ENCODE data around the gene PCSK7.
"Not testable (repeated sequence)": the region's sequence is repeated elsewhere in the genome, so short reads cannot be mapped to it uniquely, and the experiment has no call there.

Gene PCSK7

DNA sequence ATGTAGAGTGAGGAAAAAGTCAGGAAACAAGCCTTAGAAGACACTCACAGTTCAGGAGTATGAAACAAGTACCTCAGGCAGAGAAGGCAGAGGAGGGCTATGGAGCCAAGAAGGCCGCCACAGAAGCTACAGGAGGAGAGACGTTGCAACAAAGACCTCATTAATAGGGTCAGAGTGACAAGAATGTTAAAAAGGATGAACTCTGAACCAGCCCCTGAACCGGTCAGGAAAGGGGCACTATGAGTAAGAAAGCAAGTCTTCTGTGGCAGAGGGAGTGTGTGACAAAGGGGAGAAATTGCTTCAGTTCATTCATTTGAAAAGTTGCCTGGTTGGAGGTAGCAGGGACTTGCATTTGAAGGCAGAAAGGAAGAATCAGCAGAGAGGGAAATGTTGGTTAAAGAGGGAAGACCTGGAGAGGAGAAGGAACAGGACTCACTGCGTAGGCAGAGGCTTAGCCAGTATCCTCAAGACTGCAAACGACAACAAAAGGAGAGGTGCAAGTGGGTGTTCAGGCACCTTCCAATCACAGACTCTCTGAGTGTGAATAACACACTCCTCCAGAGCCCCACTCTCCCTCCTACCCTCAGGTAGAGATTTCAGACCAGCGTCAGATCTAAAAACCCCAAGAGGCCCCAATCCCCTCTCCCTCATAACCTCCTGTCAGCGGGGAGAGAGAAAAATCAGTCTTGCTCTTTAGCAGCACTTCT is 17.3 kb downstream of the PCSK7 start:
- no peak for DNase-seq

DNA sequence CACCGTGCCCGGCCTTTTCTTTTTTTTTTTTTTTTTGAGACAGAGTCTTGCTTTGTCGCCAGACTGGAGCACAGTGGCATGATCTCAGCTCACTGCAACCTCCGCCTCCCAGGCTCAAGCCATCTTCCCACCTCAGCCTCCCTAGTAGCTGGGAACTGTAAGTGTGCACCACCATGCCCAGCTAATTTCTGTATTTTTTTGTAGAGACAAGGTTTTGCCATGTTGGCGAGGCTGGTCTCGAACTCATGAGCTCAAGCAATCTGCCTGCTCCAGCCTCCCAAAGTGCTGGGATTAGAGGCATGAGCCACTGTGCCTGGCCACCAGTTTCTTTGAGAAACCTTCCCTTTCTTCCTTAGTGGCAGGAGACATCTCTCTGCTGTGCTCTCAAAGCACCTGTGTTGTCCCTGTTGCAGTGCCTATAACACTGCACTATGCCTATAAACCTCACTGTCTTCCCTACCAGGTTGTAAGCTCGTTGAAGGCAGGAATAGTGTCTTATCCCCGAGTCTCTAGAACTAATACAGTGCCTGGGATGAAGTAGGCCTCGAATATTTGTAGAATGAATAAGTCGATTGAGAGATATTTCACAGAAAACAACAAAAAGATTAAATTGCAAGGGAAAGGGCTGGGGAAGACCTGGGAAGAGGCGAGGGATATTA is 19.0 kb downstream of the PCSK7 start:
- no peak for DNase-seq

DNA sequence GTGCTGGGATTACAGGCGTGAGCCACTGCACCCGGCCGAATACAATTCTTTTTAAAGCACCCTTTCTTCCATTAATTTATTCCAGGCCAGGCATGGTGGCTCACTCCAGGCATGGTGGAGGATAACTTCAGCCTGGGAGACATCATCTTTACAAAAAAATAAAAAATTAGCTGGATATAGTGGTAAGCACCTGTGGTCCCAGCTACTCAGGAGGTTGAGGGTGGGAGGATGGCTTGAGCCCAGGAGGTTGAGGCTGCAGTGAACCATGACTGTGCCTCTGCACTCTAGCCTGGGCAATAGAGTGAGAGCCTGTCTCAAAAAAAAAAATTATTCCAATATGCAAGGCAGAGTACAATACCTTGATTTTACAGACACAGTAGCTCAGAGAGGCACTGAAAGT is 21.3 kb downstream of the PCSK7 start:
- DNase-seq, result no peak

GRCh38 chr11:117209351-117210125 is 22.3 kb downstream of the PCSK7 start:
- not testable (repeated sequence) for DNase-seq

GRCh38 chr11:117208710-117209109 is 23.2 kb downstream of the PCSK7 start:
- DNase-seq, result not testable (repeated sequence)

GRCh38 chr11:117207481-117207880 is 24.4 kb downstream of the PCSK7 start:
- not testable (repeated sequence) for DNase-seq

GRCh38 chr11:117206859-117207258 is 25.0 kb downstream of the PCSK7 start:
- DNase-seq, result not testable (repeated sequence)

DNA sequence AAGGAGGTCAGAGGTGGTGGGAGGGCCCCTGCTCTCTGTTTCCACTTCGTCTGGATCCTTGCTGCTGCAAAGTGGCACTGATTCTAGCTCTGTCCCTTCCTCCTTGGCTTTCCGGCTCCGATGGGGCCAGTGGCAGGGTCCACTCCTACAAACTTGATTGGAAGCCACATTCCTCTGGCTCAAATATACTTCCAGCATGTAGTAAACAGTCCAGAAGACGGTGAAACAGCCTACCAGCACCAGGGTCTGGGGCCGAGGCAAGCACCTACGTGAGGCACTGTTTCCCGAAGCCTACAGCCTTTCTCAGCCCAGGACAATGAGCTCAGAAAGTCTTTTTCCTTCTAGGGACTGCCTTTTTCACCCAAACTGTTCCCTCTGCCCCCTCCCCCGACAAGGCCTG is 25.8 kb downstream of the PCSK7 start:
- not testable (repeated sequence) for DNase-seq

DNA sequence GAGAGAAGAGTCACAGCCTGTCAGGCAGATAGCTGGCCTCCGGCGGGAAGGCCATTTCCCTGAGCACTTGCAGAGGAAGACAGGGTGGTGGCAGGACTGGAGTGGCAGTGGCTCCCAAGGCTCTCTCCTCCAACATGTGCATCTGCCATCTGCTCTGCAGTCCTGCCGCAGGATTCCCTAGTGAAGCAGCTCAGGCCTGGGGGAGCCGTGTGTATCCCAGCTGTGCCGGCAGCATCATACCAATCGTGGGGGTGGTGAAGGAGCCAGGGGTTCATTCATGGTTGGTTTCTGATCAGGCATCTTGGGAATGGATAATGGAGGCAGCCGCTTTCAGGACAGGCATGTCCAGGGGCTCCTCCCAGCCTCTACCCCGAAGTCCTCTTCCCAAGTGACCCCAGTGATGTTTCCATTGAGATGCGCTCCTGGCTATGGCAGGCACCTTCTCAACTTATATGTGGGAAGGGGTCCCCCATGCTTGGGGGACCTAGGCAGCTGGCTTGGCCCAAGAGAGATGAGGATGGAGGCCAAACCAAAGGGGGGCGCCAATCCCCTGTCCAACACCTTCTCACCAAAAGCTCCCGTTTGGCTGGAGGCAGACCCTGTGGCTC is 26.6 kb downstream of the PCSK7 start:
- no peak for DNase-seq

DNA sequence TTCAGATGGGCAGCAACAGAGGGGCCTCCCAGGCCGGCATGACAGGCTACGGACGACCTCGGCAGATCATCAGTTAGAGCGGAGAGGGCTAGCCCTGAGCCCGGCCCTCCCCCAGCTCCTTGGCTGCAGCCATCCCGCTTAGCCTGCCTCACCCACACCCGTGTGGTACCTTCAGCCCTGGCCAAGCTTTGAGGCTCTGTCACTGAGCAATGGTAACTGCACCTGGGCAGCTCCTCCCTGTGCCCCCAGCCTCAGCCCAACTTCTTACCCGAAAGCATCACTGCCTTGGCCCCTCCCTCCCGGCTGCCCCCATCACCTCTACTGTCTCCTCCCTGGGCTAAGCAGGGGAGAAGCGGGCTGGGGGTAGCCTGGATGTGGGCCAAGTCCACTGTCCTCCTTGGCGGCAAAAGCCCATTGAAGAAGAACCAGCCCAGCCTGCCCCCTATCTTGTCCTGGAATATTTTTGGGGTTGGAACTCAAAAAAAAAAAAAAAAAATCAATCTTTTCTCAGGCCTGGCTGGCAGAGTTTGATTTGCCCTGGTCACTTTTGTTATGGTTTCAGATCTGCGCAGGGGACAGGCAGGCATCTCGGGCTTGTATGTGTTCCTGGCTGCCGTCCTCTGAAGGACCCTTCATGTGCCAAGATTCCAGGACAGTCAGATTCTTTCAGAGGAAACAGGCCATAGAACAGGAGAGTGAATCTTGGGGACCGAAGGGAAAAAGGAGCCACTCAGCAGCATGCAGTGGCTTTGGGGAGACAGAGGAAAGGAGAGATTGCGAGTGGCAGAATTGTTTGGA is 27.4 kb downstream of the PCSK7 start:
- DNase-seq, result no peak

GRCh38 chr11:117203069-117203407 is 28.8 kb downstream of the PCSK7 start:
- no peak for DNase-seq

DNA sequence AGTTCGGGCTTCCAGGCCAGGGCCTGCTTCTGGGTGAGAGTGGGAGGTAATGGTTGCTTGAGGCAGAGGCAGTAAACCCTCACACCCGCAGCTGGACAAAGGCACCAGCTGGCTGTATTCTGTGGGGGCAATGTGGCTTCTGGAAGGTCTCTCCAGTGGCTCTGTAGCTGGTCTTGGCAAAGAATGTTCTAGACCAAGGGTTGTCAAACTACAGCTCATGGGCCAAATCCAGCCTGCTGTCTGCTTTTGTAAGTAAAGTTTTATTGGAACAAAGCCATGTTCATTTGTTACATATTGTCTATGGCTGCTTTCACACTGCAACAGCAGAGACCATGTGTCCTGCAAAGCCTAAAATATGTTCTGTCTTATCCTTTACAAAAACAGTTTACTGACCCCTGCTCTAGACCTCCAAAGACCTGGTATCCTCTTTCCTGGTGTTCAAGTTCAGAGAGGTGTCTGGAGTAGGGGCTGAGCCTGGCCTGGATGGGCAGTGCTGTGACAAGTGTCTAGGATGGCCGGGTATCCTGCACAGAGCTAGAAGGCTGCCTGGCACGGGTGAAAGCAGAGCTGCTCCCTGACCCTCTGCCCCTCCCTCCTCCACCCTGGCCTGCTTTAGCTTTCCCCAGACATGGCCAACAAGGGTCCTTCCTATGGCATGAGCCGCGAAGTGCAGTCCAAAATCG is 29.3 kb downstream of the PCSK7 start:
- no peak for DNase-seq

DNA sequence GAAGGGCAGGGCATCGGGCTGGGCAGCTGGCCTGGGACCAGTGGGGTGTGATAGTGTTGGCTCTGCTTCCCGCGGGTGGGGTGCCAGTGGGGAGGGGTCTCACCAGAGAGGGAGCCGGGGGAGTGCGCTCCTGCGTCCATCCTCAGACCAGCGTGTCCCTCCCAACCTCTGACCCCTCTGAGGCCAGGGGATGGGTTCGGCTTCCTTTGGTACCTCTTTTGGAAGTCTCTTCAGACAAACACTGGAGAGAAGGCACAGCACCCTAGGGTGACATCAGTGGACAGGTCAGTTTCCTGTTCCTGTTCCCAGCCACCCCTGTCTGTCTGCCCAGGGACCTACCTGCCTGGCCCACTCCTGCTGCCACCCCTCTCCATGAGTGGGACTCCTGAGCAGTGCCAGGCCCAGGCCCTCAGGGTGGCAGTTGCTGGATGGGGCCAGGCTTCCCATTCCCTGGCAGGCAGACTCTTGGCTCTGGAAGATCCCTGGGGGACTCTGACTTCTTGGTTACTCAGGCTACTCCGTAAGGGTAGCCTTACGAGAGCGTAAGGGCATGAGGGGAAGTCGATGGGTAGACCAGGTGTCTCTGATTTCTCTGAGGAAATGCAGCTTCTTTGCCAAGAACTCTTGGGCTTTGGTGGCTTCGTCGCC is 30.1 kb downstream of the PCSK7 start:
- no peak for DNase-seq

DNA sequence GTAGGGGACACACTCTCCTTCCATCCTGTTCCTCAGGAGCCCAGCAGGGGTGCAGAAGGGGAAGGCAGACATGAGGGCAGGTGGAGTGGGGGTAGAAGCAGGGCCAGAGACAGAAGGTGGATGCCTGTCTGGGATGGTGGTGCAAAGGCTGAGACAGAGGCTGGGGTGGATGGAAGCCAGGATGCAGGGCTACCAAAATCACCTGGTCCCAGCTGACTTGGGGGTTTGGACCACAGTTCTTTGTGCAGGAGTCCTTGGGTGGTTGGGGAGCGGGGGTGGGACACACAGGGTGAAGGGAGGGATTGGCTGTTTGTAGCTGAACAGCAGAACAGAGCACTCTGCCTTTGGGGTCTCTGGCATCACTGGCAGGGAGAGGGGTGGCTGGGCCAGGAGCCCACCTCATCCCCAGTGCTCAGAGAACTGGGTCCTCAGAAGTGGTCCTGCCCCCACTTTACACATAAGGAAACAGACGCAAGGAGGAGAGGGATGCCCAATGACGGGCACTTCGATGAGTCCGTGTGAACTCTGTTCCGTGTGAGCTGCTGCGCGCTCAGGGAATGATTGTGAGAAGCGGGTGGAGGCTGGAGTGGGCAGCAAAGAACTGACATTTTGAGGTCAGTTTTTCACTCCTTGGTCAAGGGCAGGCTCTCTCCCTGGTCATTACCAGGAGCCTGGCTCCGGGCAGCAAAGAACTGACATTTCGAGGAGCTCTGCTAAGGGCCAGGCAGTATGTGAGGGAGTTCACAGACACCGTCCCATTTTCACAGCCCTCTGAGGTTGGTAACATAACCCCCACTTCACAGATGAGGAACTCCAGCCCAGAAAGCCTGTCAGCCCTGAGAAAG is 30.8 kb downstream of the PCSK7 start:
- DNase-seq, result no peak

- DNase-seq, result no peak
Measured at GRCh38 chr11:117199916-117200812, 31.7 kb downstream of the PCSK7 start.

- DNase-seq, result no peak
Measured at GRCh38 chr11:117199053-117199915, 32.6 kb downstream of the PCSK7 start, which contains the start of gene TAGLN. TSS of gene TAGLN (plus strand) at chr11:117199370. CDS start at chr11:117203014, 3,644 bp downstream.

- DNase-seq, result no peak
Measured at GRCh38 chr11:117198613-117199012, 33.3 kb downstream of the PCSK7 start.
